Ishikawa (cell line): ENCODE measurements around the gene CCDC137.

Experiments
- CEBPB ChIP-seq: IDR thresholded peaks from 2 replicates; pipeline ENCODE4 v1.6.1; 2012
- CREB1 ChIP-seq: IDR thresholded peaks from 2 replicates; pipeline ENCODE4 v1.6.1; 2012; ENCODE audit warnings: low read depth
- EGR1 ChIP-seq: IDR thresholded peaks from 2 replicates; pipeline ENCODE4 v1.6.1; 2012
- EP300 ChIP-seq: IDR thresholded peaks from 2 replicates; pipeline ENCODE4 v1.6.1; 2012; ENCODE audit warnings: borderline replicate concordance
- FOXM1 ChIP-seq: IDR thresholded peaks from 2 replicates; pipeline ENCODE4 v1.6.1; 2012; ENCODE audit warnings: low read depth, borderline replicate concordance
- MAX ChIP-seq: IDR thresholded peaks from 2 replicates; pipeline ENCODE4 v1.6.1; 2012
- NFIC ChIP-seq: IDR thresholded peaks from 2 replicates; pipeline ENCODE4 v1.6.1; 2012
- RAD21 ChIP-seq: IDR thresholded peaks from 2 replicates; pipeline ENCODE4 v1.6.1; 2012; ENCODE audit warnings: low read depth
- TAF1 ChIP-seq: IDR thresholded peaks from 2 replicates; pipeline ENCODE4 v1.6.1; 2012; ENCODE audit warnings: low read depth, mild to moderate bottlenecking
- TCF12 ChIP-seq: IDR thresholded peaks from 2 replicates; pipeline ENCODE4 v1.6.1; 2012; ENCODE audit warnings: low read depth
- TEAD4 ChIP-seq: IDR thresholded peaks from 2 replicates; pipeline ENCODE4 v1.6.1; 2012
- USF1 ChIP-seq: IDR thresholded peaks from 2 replicates; pipeline ENCODE4 v1.6.1; 2012
- YY1 ChIP-seq: IDR thresholded peaks from 2 replicates; pipeline ENCODE4 v1.6.1; 2012; ENCODE audit warnings: low read depth
- ZBTB7A ChIP-seq: IDR thresholded peaks from 2 replicates; pipeline ENCODE4 v1.6.1; 2012; ENCODE audit warnings: low read depth
- TF ChIP-seq, protein P1 (sequence below): IDR thresholded peaks from 2 replicates; pipeline ENCODE4 v1.6.1; 2012; ENCODE audit warnings: low read depth, mild to moderate bottlenecking

The CCDC137 gene

GRCh38 chr17:81644976-81645952 is 21.3 kb upstream of the CCDC137 start:
- TF ChIP-seq YY1 (no peak), EP300 (no peak), CREB1 (no peak), CEBPB (no peak), USF1 (no peak), TEAD4 (no peak), ZBTB7A (no peak), MAX (no peak), TAF1 (no peak), TCF12 (no peak), FOXM1 (no peak)
- TF ChIP-seq, protein P1, sequence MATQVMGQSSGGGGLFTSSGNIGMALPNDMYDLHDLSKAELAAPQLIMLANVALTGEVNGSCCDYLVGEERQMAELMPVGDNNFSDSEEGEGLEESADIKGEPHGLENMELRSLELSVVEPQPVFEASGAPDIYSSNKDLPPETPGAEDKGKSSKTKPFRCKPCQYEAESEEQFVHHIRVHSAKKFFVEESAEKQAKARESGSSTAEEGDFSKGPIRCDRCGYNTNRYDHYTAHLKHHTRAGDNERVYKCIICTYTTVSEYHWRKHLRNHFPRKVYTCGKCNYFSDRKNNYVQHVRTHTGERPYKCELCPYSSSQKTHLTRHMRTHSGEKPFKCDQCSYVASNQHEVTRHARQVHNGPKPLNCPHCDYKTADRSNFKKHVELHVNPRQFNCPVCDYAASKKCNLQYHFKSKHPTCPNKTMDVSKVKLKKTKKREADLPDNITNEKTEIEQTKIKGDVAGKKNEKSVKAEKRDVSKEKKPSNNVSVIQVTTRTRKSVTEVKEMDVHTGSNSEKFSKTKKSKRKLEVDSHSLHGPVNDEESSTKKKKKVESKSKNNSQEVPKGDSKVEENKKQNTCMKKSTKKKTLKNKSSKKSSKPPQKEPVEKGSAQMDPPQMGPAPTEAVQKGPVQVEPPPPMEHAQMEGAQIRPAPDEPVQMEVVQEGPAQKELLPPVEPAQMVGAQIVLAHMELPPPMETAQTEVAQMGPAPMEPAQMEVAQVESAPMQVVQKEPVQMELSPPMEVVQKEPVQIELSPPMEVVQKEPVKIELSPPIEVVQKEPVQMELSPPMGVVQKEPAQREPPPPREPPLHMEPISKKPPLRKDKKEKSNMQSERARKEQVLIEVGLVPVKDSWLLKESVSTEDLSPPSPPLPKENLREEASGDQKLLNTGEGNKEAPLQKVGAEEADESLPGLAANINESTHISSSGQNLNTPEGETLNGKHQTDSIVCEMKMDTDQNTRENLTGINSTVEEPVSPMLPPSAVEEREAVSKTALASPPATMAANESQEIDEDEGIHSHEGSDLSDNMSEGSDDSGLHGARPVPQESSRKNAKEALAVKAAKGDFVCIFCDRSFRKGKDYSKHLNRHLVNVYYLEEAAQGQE: no peak

GRCh38 chr17:81646869-81647600 is 19.5 kb upstream of the CCDC137 start:
- TF ChIP-seq, protein P1: no peak
- TF ChIP-seq EP300: no peak
- no peak for TF ChIP-seq RAD21
- TF ChIP-seq CEBPB: no peak
- no peak for TF ChIP-seq TAF1
- no peak for TF ChIP-seq CREB1
- TF ChIP-seq MAX: no peak
- TF ChIP-seq TCF12: no peak
- no peak for TF ChIP-seq YY1
- TF ChIP-seq EGR1: no peak
- TF ChIP-seq ZBTB7A: no peak
- TF ChIP-seq USF1: no peak
- TF ChIP-seq FOXM1: no peak
- no peak for TF ChIP-seq NFIC
- no peak for TF ChIP-seq TEAD4

DNA sequence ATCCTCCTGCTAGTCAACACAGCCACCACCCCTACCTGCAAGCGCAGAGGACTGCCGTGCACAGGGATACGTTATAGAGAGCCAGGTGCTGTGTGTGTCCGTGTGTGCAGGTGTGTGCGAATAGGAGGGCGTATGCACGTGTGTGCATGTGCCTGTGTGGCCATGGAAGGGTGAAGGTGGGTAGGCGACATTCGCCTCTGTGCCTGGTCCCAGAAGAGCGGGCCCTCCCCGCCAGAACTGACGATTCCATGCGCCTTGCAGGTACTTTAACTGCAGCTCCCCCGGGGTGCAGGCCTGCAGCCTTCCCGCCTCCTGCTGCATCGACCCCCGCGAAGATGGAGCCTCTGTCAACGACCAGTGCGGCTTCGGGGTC is 18.9 kb upstream of the CCDC137 start:
- TF ChIP-seq NFIC (no peak), EGR1 (no peak), EP300 (no peak), YY1 (no peak), USF1 (no peak)
- TF ChIP-seq, protein P1: no peak
